Retina (tissue), 1 donor: ENCODE data around the gene HAND1.

Source experiments
- DNase-seq: peaks from one replicate; pipeline ENCODE4 v3.0.0-alpha.2; 2016

The HAND1 gene

GRCh38 chr5:154451957-154452356 is 26.1 kb downstream of the HAND1 start:
- no peak for DNase-seq

- DNase-seq = no peak
Measured at GRCh38 chr5:154449786-154450185, 28.2 kb downstream of the HAND1 start.

GRCh38 chr5:154447089-154447725 is 30.8 kb downstream of the HAND1 start:
- DNase-seq = no peak

- DNase-seq = peak; percentile 86
Measured at GRCh38 chr5:154446195-154447088, 31.6 kb downstream of the HAND1 start.

DNA sequence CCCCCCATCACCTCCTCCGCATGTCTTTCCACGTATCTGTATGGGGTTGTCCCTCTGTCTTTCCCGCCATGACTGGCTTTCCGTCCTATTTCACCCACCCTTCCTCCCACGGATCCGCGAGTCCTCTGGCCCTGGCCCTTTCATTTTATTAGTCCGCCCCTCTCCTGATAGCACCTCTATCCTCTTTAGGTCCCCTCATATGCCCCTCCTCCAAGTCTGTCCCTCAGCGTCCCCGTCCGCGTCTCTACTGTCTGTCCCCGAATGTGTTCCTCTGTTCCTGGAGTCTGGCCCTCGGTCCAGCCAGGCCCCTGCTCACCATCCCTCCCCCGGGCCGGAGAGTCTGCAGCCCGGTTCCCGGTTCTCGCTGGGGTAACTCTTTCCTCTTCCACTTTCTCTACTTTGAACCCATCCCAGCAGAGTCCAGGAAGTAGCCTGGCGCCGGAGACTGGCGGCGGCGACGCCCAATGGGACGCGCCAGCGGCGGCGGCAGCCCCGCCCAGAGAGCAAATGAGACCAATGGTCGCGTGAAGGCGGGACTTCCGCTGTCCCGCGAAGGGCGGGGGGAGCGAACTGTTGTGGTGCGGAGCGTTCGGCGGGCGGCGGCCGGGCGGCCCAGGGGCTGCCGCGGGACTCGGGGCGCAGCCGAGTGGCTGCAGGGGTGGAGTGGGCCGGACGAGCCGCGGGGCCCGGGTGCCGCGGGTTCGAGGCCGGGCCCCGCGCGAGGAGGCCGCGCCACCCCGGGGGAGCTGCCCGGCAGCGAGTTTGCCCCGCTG is 32.4 kb downstream of the HAND1 start, which contains the start of gene SAP30L:
Gene SAP30L (plus strand): TSS at position 576 of the 773 bp plus-strand sequence. CDS start 608 bp downstream, outside the sequence.
- peak; percentile 99 for DNase-seq

- no peak for DNase-seq
Measured at GRCh38 chr5:154444556-154445421, 33.2 kb downstream of the HAND1 start.

DNA sequence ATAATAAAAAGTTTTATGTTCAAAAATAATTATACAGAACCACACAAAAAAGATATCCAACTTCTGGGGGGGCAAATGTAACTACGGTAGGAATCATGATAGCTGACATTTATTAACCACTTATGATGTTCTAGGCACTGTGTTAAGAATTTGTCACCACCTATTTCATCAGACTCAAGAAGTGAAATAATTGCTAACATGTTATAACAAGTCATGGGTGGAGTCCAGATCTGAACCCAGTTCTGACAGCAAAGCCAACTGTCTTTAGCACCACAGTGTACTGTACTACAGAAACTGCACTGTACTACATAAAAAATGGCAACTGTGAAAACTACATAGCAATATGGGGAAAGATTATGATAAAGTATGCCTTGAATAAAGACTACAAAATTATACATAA is 35.2 kb downstream of the HAND1 start:
- DNase-seq = no peak

- no peak for DNase-seq
Measured at GRCh38 chr5:154440540-154440939, 37.5 kb downstream of the HAND1 start.

GRCh38 chr5:154437281-154437965 is 40.6 kb downstream of the HAND1 start:
- no peak for DNase-seq

GRCh38 chr5:154435226-154435625 is 42.8 kb downstream of the HAND1 start:
- DNase-seq = no peak

GRCh38 chr5:154430961-154431630 is 46.9 kb downstream of the HAND1 start:
- DNase-seq = no peak

DNA sequence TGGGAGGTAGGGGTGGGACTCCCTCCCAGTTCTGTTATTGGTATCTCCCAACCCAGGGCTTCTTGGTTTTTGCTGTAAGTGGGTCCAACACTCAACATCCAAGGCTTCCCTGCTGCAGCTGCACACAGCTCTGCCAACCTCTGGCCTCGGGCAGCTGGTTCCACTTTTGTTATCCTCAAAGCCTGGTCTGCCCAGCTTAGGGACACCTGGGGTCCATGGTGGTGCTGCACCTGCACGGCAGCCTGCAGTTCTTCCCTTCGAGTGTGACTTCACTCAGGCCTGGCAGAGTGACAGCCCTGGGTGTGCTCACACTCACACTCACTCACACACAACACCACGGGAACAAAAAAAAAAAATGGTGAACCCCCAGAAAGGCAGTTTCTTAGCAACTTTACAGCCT is 47.6 kb downstream of the HAND1 start:
- DNase-seq = no peak

- DNase-seq = no peak
Measured at GRCh38 chr5:154429341-154429740, 48.7 kb downstream of the HAND1 start.

GRCh38 chr5:154428208-154428607 is 49.8 kb downstream of the HAND1 start:
- DNase-seq = no peak
